GM23248 (cell line): Measurements from ENCODE around the gene EDEM2. TPM values are rescaled to one million over a fixed set of nuclear protein-coding genes. Genes with fewer than 3 reads are reported as not detected.

Experiments used
- DNase-seq: peaks from one replicate; pipeline ENCODE4 v3.0.0-alpha.2; 2015
- H2AFZ ChIP-seq: fragments of 200-600 bp; sonication (generic); 2 replicates; pipeline ENCODE4 v1.6.1; 2016; ENCODE audit warnings: antibody characterized with exemption
- H3F3A ChIP-seq: fragments of 200-600 bp; sonication (generic); 2 replicates; pipeline ENCODE4 v1.6.1; 2016; ENCODE audit warnings: mild to moderate bottlenecking, antibody characterized with exemption, mixed run types; ENCODE audit not compliant: insufficient read depth
- H3K27ac ChIP-seq: fragments of 200-600 bp; sonication (generic); 2 replicates; pipeline ENCODE4 v1.5.1; 2016; ENCODE audit warnings: mild to moderate bottlenecking
- H3K27me3 ChIP-seq: fragments of 200-600 bp; sonication (generic); replicated peaks from 2 replicates; pipeline ENCODE4 v1.6.1; 2016; ENCODE audit warnings: mild to moderate bottlenecking; ENCODE audit not compliant: insufficient read depth
- H3K36me3 ChIP-seq: fragments of 200-600 bp; sonication (generic); 2 replicates; pipeline ENCODE4 v1.6.1; 2016; ENCODE audit warnings: low read depth, mild to moderate bottlenecking
- H3K4me1 ChIP-seq: fragments of 200-600 bp; sonication (generic); 2 replicates; pipeline ENCODE4 v1.6.1; 2016; ENCODE audit warnings: mild to moderate bottlenecking; ENCODE audit not compliant: insufficient read depth
- H3K4me2 ChIP-seq: fragments of 200-600 bp; sonication (generic); one replicate; pipeline ENCODE4 v1.6.1; 2016; ENCODE audit warnings: mild to moderate bottlenecking; ENCODE audit not compliant: unreplicated experiment
- H3K4me3 ChIP-seq: fragments of 200-600 bp; sonication (generic); 2 replicates; pipeline ENCODE4 v1.5.1; 2016; ENCODE audit warnings: mild to moderate bottlenecking
- H3K79me2 ChIP-seq: fragments of 200-600 bp; sonication (generic); 2 replicates; pipeline ENCODE4 v1.6.1; 2016; ENCODE audit warnings: mild to moderate bottlenecking; ENCODE audit not compliant: insufficient read depth
- H3K9ac ChIP-seq: fragments of 200-600 bp; sonication (generic); 2 replicates; pipeline ENCODE4 v1.6.1; 2016; ENCODE audit warnings: mild to moderate bottlenecking
- H3K9me2 ChIP-seq: fragments of 200-600 bp; sonication (generic); 2 replicates; pipeline ENCODE4 v1.6.1; 2016; ENCODE audit warnings: mixed run types, mild to moderate bottlenecking, moderate library complexity; ENCODE audit not compliant: insufficient read depth
- H3K9me3 ChIP-seq: fragments of 200-600 bp; sonication (generic); one replicate; pipeline ENCODE4 v1.6.1; 2017; ENCODE audit warnings: low read depth
- H4K20me1 ChIP-seq: fragments of 200-600 bp; sonication (generic); 2 replicates; pipeline ENCODE4 v1.6.0; 2016; ENCODE audit not compliant: insufficient read depth
- EZH2 ChIP-seq: fragments of 200-600 bp; sonication (generic); IDR thresholded peaks from 2 replicates; pipeline ENCODE4 v1.6.1; 2018; ENCODE audit warnings: antibody characterized with exemption, mild to moderate bottlenecking; ENCODE audit not compliant: insufficient read depth, poor library complexity, severe bottlenecking
- EZH2phosphoT487 ChIP-seq: fragments of 200-600 bp; sonication (generic); IDR thresholded peaks from 2 replicates; pipeline ENCODE4 v1.6.1; 2018; ENCODE audit warnings: antibody characterized with exemption, moderate library complexity, mild to moderate bottlenecking, low read depth; ENCODE audit not compliant: insufficient read depth
- WGBS, 2 experiments: methylation state at CpG; one replicate each; pipeline ENCODE4 v1.1.6; 2015 to 2017; ENCODE audit warnings: low lambda C conversion rate in 2 of 2, low coverage in 1 of 2; ENCODE audit errors: missing lambda C conversion rate in 2 of 2; 5-methylcytosine and 5-hydroxymethylcytosine counted together
- in situ Hi-C: fragments of 300-500 bp; cut with MboI; formaldehyde crosslinking; loops from 2 replicates; pipeline ENCODE4 v1.15.0; 2020
- polyA plus RNA-seq: library from polyadenylated mRNA; unstranded; fragments of >200 nt; fragmentation: Nextera tagmentation; extraction: Ambion mirVana; gene quantifications from 2 replicates; pipeline ENCODE4 v1.2.1, GENCODE V29; 2016
- total RNA-seq: library from RNA; depleted of rRNA; stranded (reverse); fragments of >200 nt; shearing (Covaris generic); gene quantifications from 2 replicates; pipeline ENCODE4 v1.2.3, GENCODE V29; 2014

EDEM2 gene
- total and polyA plus RNA-seq, 2 experiments from 2014 or later = 31.9 to 34.9 TPM

- TF ChIP-seq EZH2 = no peak
- no peak for TF ChIP-seq EZH2phosphoT487
- DNase-seq = no peak
- in situ Hi-C loops = no loop called here
- WGBS, 2 experiments = 94 to 97% methylated on average over 5 of the region's 5 CpGs
- no peaks in the 10 kb centered on the region for H4K20me1 ChIP-seq
- H3K9me3 ChIP-seq = no peaks in the 10 kb centered on the region
- no peak overlapping the region for H3K27ac ChIP-seq
- no peak overlapping the region for H3K9ac ChIP-seq
- H3K4me2 ChIP-seq = no peak overlapping the region
- H3K9me2 ChIP-seq = no peaks in the 10 kb centered on the region
- H3K4me3 ChIP-seq = no peak overlapping the region
- no peaks in the 10 kb centered on the region for H3K79me2 ChIP-seq
- peaks cover 12% of the 10 kb centered on the region; the same call in 1 of the 2 replicates for H3F3A ChIP-seq
- H3K36me3 ChIP-seq = peaks cover 22% of the 10 kb centered on the region
- no peaks in the 10 kb centered on the region for H3K27me3 ChIP-seq
- H2AFZ ChIP-seq = no peak overlapping the region
- peaks cover 15% of the 10 kb centered on the region for H3K4me1 ChIP-seq
Observed at GRCh38 chr20:35125753-35126152, 21.4 kb downstream of the EDEM2 start.

- TF ChIP-seq EZH2 = no peak
- TF ChIP-seq EZH2phosphoT487 = no peak
- H3F3A ChIP-seq = peaks cover 7% of the 10 kb centered on the region
- H3K4me2 ChIP-seq = no peak overlapping the region
- DNase-seq = no peak
- no peak overlapping the region for H3K27ac ChIP-seq
- H3K9me3 ChIP-seq = no peaks in the 10 kb centered on the region
- no peaks in the 10 kb centered on the region for H4K20me1 ChIP-seq
- H3K27me3 ChIP-seq = no peaks in the 10 kb centered on the region
- H2AFZ ChIP-seq = no peak overlapping the region
- peaks cover 21% of the 10 kb centered on the region for H3K36me3 ChIP-seq
- H3K4me1 ChIP-seq = peaks cover 10% of the 10 kb centered on the region; the same call in 1 of the 2 replicates
- H3K9ac ChIP-seq = no peak overlapping the region
- in situ Hi-C loops = no loop called here
- no peaks in the 10 kb centered on the region for H3K9me2 ChIP-seq
- H3K79me2 ChIP-seq = no peaks in the 10 kb centered on the region
- WGBS, 2 experiments = 95 to 96% methylated on average over 5 of the region's 5 CpGs
- H3K4me3 ChIP-seq = no peak overlapping the region
Observed at GRCh38 chr20:35122756-35123405, 24.3 kb downstream of the EDEM2 start.

GRCh38 chr20:35121186-35121585, 25.9 kb downstream of the EDEM2 start:
- WGBS, 2 experiments = 86 to 92% methylated on average over 7 of the region's 7 CpGs
- in situ Hi-C loops = no loop called here
- H3K27ac ChIP-seq = no peak overlapping the region

GRCh38 chr20:35120012-35120701, 27.0 kb downstream of the EDEM2 start:
- Histone ChIP-seq H3K9me2 (no peaks in the 10 kb centered on the region), H3K79me2 (no peaks in the 10 kb centered on the region), H4K20me1 (no peaks in the 10 kb centered on the region), H3K9me3 (no peaks in the 10 kb centered on the region), H3K9ac (no peak overlapping the region), H3K4me1 (peaks cover 23% of the 10 kb centered on the region), H2AFZ (no peak overlapping the region), H3K4me3 (no peak overlapping the region), H3K4me2 (peak overlapping the region; percentile 7), H3K27ac (peak overlapping the region; percentile 14; the same call in 1 of the 2 replicates), H3K27me3 (no peaks in the 10 kb centered on the region), H3F3A (peaks cover 24% of the 10 kb centered on the region), H3K36me3 (peaks cover 6% of the 10 kb centered on the region)
- TF ChIP-seq EZH2phosphoT487 (no peak), EZH2 (no peak)
- peak; percentile 64 for DNase-seq
- in situ Hi-C loops = no loop called here
- 73 to 75% methylated on average over 7 to 8 of the region's 8 CpGs for WGBS, 2 experiments

More at GRCh38 chr20:35121186-35121585, 25.9 kb downstream of the EDEM2 start:
- H3K4me3 ChIP-seq = no peak overlapping the region
- DNase-seq = no peak
- no peaks in the 10 kb centered on the region for H3K27me3 ChIP-seq
- no peaks in the 10 kb centered on the region for H4K20me1 ChIP-seq
- no peak overlapping the region for H2AFZ ChIP-seq
- H3K4me2 ChIP-seq = no peak overlapping the region
- H3K9ac ChIP-seq = no peak overlapping the region
- H3K9me2 ChIP-seq = no peaks in the 10 kb centered on the region
- H3F3A ChIP-seq = peaks cover 24% of the 10 kb centered on the region
- H3K9me3 ChIP-seq = no peaks in the 10 kb centered on the region
- peaks cover 23% of the 10 kb centered on the region for H3K4me1 ChIP-seq
- no peaks in the 10 kb centered on the region for H3K79me2 ChIP-seq
- no peak for TF ChIP-seq EZH2
- no peak for TF ChIP-seq EZH2phosphoT487
- H3K36me3 ChIP-seq = peaks cover 12% of the 10 kb centered on the region
